SU-DHL-6 (cell line): ENCODE data around the gene AP1B1.
"Not testable (repeated sequence)": the region's sequence is repeated elsewhere in the genome, so short reads cannot be mapped to it uniquely, and the experiment has no call there.

Experiments used
- H2AFZ ChIP-seq: fragments of 200-600 bp; sonication (generic); 2 replicates; pipeline ENCODE4 v1.6.1; 2014; ENCODE audit warnings: low read depth, mild to moderate bottlenecking, moderate library complexity, mixed read lengths, antibody characterized with exemption, low read length; ENCODE audit not compliant: severe bottlenecking
- H3F3A ChIP-seq: fragments of 200-600 bp; shearing (Covaris generic); 2 replicates; pipeline ENCODE4 v1.6.0; 2016; ENCODE audit warnings: antibody characterized with exemption, mild to moderate bottlenecking; ENCODE audit not compliant: insufficient read depth
- H3K27ac ChIP-seq: fragments of 200-600 bp; sonication (generic); 2 replicates; pipeline ENCODE4 v1.5.1; 2016; ENCODE audit warnings: low read depth, mild to moderate bottlenecking, low read length, moderate library complexity, mixed read lengths
- H3K27me3 ChIP-seq: fragments of 200-600 bp; sonication (generic), shearing (Covaris generic); 2 replicates; pipeline ENCODE4 v1.6.0; 2014; ENCODE audit warnings: mild to moderate bottlenecking, low read length
- H3K36me3 ChIP-seq: fragments of 200-600 bp; sonication (generic); 2 replicates; pipeline ENCODE4 v1.6.1; 2014; ENCODE audit warnings: mild to moderate bottlenecking, low read length, mixed read lengths
- H3K4me2 ChIP-seq: fragments of 300-600, 200-600 bp; shearing (Covaris generic), sonication (generic); 2 replicates; pipeline ENCODE4 v1.6.0; 2014; ENCODE audit warnings: low read length, low read depth, mild to moderate bottlenecking; ENCODE audit not compliant: poor library complexity, severe bottlenecking
- H3K4me3 ChIP-seq: fragments of 200-600 bp; sonication (generic); 2 replicates; pipeline ENCODE4 v1.5.1; 2014; ENCODE audit warnings: antibody characterized with exemption, low read length, mild to moderate bottlenecking, mixed read lengths; ENCODE audit not compliant: insufficient read depth, poor library complexity, severe bottlenecking
- H3K79me2 ChIP-seq: fragments of 200-600 bp; sonication (generic); 2 replicates; pipeline ENCODE4 v1.6.1; 2014; ENCODE audit warnings: mild to moderate bottlenecking, low read length, moderate library complexity; ENCODE audit not compliant: insufficient read depth
- H3K9ac ChIP-seq: fragments of 200-600 bp; sonication (generic); 2 replicates; pipeline ENCODE4 v1.7.0; 2014; ENCODE audit warnings: mild to moderate bottlenecking, low read length
- H3K9me2 ChIP-seq: fragments of 200-600 bp; sonication (generic); replicated peaks from 2 replicates; pipeline ENCODE4 v1.6.1; 2014; ENCODE audit warnings: low read length; ENCODE audit not compliant: insufficient read depth
- H3K9me3 ChIP-seq: fragments of 200-600 bp; sonication (generic); 2 replicates; pipeline ENCODE4 v1.6.1; 2014; ENCODE audit warnings: low read length, mixed read lengths; ENCODE audit not compliant: insufficient read depth
- H4K20me1 ChIP-seq: fragments of 200-600 bp; sonication (generic); 2 replicates; pipeline ENCODE4 v1.6.1; 2014; ENCODE audit warnings: low read depth, mild to moderate bottlenecking, antibody characterized with exemption, low read length, moderate library complexity, mixed read lengths
- EZH2phosphoT487 ChIP-seq: fragments of 200-600 bp; sonication (generic), shearing (Covaris generic); conservative IDR thresholded peaks from 2 replicates; pipeline ENCODE4 v1.6.1; 2018; ENCODE audit warnings: mild to moderate bottlenecking, antibody characterized with exemption, low read length, moderate library complexity, mixed read lengths
- TF ChIP-seq, protein P1 (sequence below): fragments of 200-600 bp; sonication (generic); IDR thresholded peaks from one replicate; pipeline ENCODE4 v1.5.1; 2017; ENCODE audit warnings: antibody characterized with exemption, mild to moderate bottlenecking, low read length, moderate library complexity; ENCODE audit not compliant: insufficient read depth, poor library complexity, severe bottlenecking

AP1B1 gene

DNA sequence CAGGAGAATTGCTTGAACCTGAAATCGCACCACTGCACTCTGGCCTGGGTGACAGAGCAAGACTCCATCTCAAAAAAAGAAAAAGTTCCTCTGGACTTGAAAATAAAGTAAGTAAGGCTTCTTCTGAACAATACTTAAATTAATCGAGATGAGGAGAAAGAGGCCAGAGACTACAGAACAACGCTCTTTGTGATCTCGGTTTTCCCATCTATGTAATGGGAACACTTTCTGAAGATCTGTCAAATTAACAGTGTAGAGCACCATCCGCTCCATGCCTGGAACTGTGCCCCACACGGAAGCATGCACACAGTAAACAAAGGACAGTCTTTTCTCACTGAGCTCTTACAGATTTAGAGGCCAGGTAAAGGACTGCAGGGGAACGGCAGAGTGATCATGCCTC, 9.1 kb downstream of the AP1B1 start:
- Histone ChIP-seq H3K4me3 (no peak overlapping the region), H3F3A (no peaks in the 10 kb centered on the region), H3K27me3 (no peaks in the 10 kb centered on the region), H3K27ac (no peak overlapping the region), H3K79me2 (peaks cover 59% of the 10 kb centered on the region), H3K4me2 (no peak overlapping the region), H2AFZ (no peak overlapping the region), H3K9ac (no peak overlapping the region), H3K9me2 (no peaks in the 10 kb centered on the region), H3K9me3 (no peaks in the 10 kb centered on the region), H4K20me1 (no peaks in the 10 kb centered on the region; the same call in 1 of the 2 replicates), H3K36me3 (peaks cover 2% of the 10 kb centered on the region; the same call in 1 of the 2 replicates)
- no peak for TF ChIP-seq EZH2phosphoT487
- TF ChIP-seq, protein P1, sequence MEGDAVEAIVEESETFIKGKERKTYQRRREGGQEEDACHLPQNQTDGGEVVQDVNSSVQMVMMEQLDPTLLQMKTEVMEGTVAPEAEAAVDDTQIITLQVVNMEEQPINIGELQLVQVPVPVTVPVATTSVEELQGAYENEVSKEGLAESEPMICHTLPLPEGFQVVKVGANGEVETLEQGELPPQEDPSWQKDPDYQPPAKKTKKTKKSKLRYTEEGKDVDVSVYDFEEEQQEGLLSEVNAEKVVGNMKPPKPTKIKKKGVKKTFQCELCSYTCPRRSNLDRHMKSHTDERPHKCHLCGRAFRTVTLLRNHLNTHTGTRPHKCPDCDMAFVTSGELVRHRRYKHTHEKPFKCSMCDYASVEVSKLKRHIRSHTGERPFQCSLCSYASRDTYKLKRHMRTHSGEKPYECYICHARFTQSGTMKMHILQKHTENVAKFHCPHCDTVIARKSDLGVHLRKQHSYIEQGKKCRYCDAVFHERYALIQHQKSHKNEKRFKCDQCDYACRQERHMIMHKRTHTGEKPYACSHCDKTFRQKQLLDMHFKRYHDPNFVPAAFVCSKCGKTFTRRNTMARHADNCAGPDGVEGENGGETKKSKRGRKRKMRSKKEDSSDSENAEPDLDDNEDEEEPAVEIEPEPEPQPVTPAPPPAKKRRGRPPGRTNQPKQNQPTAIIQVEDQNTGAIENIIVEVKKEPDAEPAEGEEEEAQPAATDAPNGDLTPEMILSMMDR: no peak

DNA sequence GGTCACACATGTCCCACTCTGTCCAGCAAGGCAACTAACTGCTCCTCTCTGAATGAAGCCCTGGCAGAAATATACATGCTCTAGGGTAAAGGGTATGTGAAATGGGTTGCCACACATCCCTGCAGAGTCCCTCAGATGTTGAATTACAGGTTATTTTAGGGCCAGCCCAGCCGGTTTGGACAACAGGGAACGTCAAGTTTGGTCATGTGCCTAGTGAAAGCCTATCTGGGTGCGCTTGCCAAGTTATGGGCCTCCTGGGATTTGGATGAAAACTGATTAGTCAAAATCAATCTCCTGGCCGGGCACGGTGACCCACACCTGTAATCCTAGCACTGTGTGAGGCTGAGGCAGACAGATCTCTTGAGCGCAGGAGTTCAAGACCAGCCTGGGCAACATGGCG, 10.4 kb downstream of the AP1B1 start:
- Histone ChIP-seq H3F3A (no peaks in the 10 kb centered on the region), H3K36me3 (peaks cover 2% of the 10 kb centered on the region; the same call in 1 of the 2 replicates), H3K4me2 (no peak overlapping the region), H2AFZ (no peak overlapping the region), H3K9me2 (no peaks in the 10 kb centered on the region), H3K9me3 (no peaks in the 10 kb centered on the region), H3K27me3 (no peaks in the 10 kb centered on the region), H3K4me3 (no peak overlapping the region), H3K27ac (no peak overlapping the region), H3K79me2 (peaks cover 59% of the 10 kb centered on the region), H4K20me1 (no peaks in the 10 kb centered on the region; the same call in 1 of the 2 replicates), H3K9ac (no peak overlapping the region)
- no peak for TF ChIP-seq EZH2phosphoT487
- TF ChIP-seq, protein P1: no peak

DNA sequence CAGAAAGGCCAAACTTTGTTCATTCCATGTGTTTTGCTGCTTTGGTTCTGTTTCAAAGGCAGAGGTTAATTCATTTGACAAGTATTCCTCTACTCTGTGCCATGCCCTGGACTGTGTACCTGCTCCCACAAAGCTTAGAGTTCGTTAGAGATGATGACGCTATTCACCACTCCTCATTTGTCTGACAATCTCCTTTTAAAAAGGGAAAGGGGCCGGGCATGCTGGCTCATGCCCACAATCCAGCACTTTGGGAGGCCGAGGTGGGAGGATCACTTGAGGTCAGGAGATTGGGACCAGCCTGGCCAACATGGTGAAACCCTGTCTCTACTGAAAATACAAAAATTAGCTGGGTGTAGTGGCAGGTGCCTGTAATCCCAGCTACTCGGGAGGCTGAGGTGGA, 11.7 kb downstream of the AP1B1 start:
- not testable (repeated sequence) for H3K9me2 ChIP-seq, H3K27ac ChIP-seq, H3F3A ChIP-seq, H3K36me3 ChIP-seq, H4K20me1 ChIP-seq, H3K27me3 ChIP-seq, H3K4me2 ChIP-seq, H3K9ac ChIP-seq, H3K4me3 ChIP-seq, H2AFZ ChIP-seq, H3K9me3 ChIP-seq
- peaks cover 51% of the 10 kb centered on the region for H3K79me2 ChIP-seq

DNA sequence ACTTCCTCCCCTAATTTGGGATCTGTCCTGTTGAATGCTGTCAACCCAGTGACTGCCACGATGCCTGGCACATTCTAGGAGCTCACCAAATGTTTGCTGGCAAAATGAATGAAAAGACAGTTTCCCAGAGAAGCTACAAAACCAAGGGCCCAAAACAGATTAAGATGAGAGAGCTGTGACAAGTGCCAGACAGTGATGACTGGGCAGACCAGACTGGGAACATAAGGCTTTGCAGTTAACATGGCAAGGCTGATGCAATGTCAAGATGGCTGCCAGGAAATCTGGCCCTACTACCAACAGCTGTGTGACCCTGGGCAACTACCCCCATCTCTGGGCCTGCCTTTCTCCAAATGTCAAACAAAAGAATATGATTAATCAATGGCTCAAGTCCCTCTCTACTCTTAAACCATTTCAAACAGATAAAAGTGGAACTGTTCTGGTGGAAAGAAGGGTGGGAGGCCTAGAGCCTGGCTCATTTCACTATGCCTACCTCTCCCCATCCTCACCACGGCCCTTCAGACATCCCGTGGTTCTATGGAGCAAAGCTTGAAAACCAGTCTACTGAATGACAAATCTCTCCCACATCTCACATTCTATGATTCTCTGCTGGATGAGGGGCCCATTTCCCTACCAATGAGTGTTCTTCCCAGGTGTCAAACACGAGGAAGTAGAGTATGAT, 12.8 kb downstream of the AP1B1 start:
- Histone ChIP-seq H3K9me2 (no peaks in the 10 kb centered on the region), H3K9ac (no peak overlapping the region), H3K27ac (no peak overlapping the region), H3K4me3 (no peak overlapping the region), H3F3A (no peaks in the 10 kb centered on the region), H2AFZ (no peak overlapping the region), H3K9me3 (no peaks in the 10 kb centered on the region), H3K27me3 (no peaks in the 10 kb centered on the region), H3K4me2 (no peak overlapping the region), H4K20me1 (no peaks in the 10 kb centered on the region), H3K79me2 (peaks cover 42% of the 10 kb centered on the region), H3K36me3 (peaks cover 4% of the 10 kb centered on the region; the same call in 1 of the 2 replicates)
- TF ChIP-seq, protein P1: no peak
- no peak for TF ChIP-seq EZH2phosphoT487

DNA sequence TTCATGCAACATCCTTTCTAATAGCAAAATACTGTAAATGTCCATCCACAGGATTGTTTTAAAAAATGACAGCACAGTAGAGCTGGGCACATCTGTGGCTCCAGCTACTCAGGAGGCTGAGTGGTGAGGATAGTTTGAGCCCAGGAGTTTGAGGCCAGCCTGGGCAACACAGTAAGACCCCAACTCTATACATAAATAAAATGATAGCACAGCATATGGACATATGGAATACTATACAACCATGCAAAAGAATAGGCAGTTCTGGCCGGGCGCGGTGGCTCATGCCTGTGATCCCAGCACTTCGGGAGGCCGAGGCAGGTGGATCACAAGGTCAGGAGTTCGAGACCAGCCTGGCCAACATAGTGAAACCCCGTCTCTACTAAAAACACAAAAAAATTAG, 13.6 kb downstream of the AP1B1 start:
- H3K79me2 ChIP-seq: peaks cover 37% of the 10 kb centered on the region
- not testable (repeated sequence) for H3K4me2 ChIP-seq, H3K27me3 ChIP-seq, H3K27ac ChIP-seq, H3K9me3 ChIP-seq, H2AFZ ChIP-seq, H3K36me3 ChIP-seq, H3F3A ChIP-seq, H3K4me3 ChIP-seq, H3K9me2 ChIP-seq, H4K20me1 ChIP-seq, H3K9ac ChIP-seq
